Kidney epithelial cell (primary cell): ENCODE data around the gene AP3B1. TPM values are rescaled to one million over a fixed set of nuclear protein-coding genes. Genes with fewer than 3 reads are reported as not detected.

Experiments used
- DNase-seq: peaks from one replicate; pipeline ENCODE4 v3.0.0-alpha.2; 2010; ENCODE audit warnings: low read depth
- H3K27me3 ChIP-seq: 2 replicates; pipeline ENCODE4 v1.6.0; 2011; ENCODE audit warnings: low read length; ENCODE audit not compliant: control insufficient read depth, insufficient read depth
- H3K36me3 ChIP-seq: 2 replicates; pipeline ENCODE4 v1.5.1; 2011; ENCODE audit warnings: low read length; ENCODE audit not compliant: control insufficient read depth, insufficient read depth
- H3K4me3 ChIP-seq: 2 replicates; pipeline ENCODE4 v1.5.1; 2011; ENCODE audit warnings: low read depth, mild to moderate bottlenecking, control low read depth, low read length
- CTCF ChIP-seq: IDR thresholded peaks from 2 replicates; pipeline ENCODE4 v1.5.1; 2011; ENCODE audit warnings: mild to moderate bottlenecking, moderate library complexity, low read length, control low read depth, inconsistent platforms; ENCODE audit not compliant: insufficient read depth, poor library complexity, severe bottlenecking
- total RNA-seq: library from RNA; depleted of rRNA; stranded (reverse); fragments of >200 nt; gene quantifications from 2 replicates; pipeline ENCODE4 v1.2.3, GENCODE V29; 2015

AP3B1 gene
- total RNA-seq, 1 donor from 2014 or later = 36.4 TPM

- DNase-seq = no peak
- no peaks in the 10 kb centered on the region for H3K36me3 ChIP-seq
- TF ChIP-seq CTCF = no peak
- no peaks in the 10 kb centered on the region for H3K27me3 ChIP-seq
- H3K4me3 ChIP-seq = no peak overlapping the region
These were observed 40.3 kb upstream of the AP3B1 start for GRCh38 chr5:78334811-78335210.

- H3K36me3 ChIP-seq = no peaks in the 10 kb centered on the region
- H3K27me3 ChIP-seq = no peaks in the 10 kb centered on the region
- no peak for DNase-seq
- no peak for TF ChIP-seq CTCF
- no peak overlapping the region for H3K4me3 ChIP-seq
These were observed 37.1 kb upstream of the AP3B1 start for GRCh38 chr5:78331523-78332080.

GRCh38 chr5:78328585-78329173, 34.2 kb upstream of the AP3B1 start:
- Histone ChIP-seq H3K4me3 (no peak overlapping the region), H3K36me3 (no peaks in the 10 kb centered on the region), H3K27me3 (no peaks in the 10 kb centered on the region)
- no peak for DNase-seq
- no peak for TF ChIP-seq CTCF

GRCh38 chr5:78327761-78328510, 33.4 kb upstream of the AP3B1 start:
- Histone ChIP-seq H3K4me3 (no peak overlapping the region), H3K27me3 (no peaks in the 10 kb centered on the region), H3K36me3 (no peaks in the 10 kb centered on the region)
- DNase-seq = no peak
- TF ChIP-seq CTCF = no peak

GRCh38 chr5:78326930-78327329, 32.4 kb upstream of the AP3B1 start:
- no peak for DNase-seq
- no peaks in the 10 kb centered on the region for H3K36me3 ChIP-seq

More at GRCh38 chr5:78326930-78327329, 32.4 kb upstream of the AP3B1 start:
- no peaks in the 10 kb centered on the region for H3K27me3 ChIP-seq
- H3K4me3 ChIP-seq = no peak overlapping the region
- TF ChIP-seq CTCF = no peak
